ENCODE results near the gene BCAS3.
"Not testable (repeated sequence)": the region's sequence is repeated elsewhere in the genome, so short reads cannot be mapped to it uniquely, and the experiment has no call there.

BCAS3 gene

DNA sequence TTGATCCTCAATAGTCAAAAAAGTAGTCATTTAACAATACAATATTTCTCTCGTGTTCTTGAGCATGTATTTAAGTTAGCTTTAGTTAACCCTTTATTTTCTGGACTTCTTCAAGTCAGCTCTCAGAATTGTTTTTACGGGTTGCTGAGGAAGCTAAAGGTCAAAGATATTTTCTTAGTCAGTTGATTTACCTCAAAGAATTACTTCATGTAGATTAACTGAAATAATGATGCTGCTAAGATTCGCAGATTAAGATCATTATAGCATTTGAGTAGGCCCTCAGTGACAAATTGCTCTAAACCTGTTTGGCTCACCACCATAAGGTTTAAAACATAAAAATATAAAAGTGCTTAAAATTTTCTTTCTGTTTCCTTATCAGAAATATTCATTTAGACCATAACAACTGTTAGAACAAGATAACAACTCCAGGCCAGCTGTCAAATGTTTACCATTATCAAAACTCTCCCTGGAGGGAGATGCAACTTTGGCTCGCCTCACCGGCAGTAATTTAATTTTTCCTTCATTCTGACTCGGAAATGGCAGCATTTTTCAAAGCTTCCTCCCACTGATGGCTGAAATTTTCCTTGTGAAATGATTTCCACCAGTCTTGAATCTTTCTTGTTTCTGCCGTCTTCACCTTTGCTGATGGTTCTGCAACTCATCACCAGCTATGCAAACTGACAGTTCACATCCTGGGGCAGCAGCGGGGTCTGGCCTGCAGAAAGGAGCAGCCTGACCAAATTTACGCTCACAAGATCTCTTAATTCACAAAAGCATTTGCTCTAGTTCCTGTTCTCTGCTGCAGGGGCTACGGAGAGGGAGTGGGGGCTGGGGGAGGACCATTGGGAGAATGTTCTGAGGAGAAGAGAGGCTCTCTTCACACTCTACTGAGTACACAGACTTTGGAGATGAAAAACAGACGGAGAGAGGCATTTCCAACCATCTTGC is 467.2 kb downstream of the BCAS3 start:
- Histone ChIP-seq H3K4me1 (ENCODE audit: control insufficient read depth, insufficient read depth, low read length) (no peaks in the 10 kb centered on the region), H3K9ac (ENCODE audit: low read length in 2 of 2) (no peak overlapping the region), H3K27me3 (ENCODE audit: control insufficient read depth in 1 of 2, insufficient read depth in 2 of 2, low read length in 2 of 2) (no peaks in the 10 kb centered on the region), H3K36me3 (ENCODE audit: control insufficient read depth in 2 of 2, insufficient read depth in 2 of 2, low read length in 2 of 2) (no peaks in the 10 kb centered on the region), H3K4me3 (ENCODE audit: low read length in 2 of 2) (no peak overlapping the region), H3K9me3 (ENCODE audit: control insufficient read depth in 2 of 2, low read length in 2 of 2) (no peaks in the 10 kb centered on the region), H3K27ac (ENCODE audit: low read length) (no peak overlapping the region)

DNA sequence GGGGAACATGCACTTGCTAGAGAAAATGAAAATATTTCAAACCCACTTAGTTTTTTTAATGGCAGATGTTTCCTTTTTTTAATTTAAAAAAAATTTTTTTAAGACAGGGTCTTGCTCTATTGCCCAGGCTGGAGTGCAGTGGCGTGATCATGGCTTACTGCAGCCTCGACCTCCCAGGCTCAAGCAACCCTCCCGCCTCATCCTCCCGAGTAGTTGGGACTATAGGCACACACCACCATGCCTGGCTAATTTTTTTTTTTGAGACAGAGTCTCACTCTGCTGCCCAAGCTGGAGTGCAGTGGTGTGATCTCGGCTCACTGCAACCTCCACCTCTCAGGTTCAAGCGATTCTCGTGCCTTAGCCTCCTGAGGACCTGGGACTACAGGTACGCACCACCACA is 469.2 kb downstream of the BCAS3 start:
- H3K4me3 ChIP-seq (ENCODE audit: low read length in 2 of 2); H3K36me3 ChIP-seq (ENCODE audit: control insufficient read depth in 2 of 2, insufficient read depth in 2 of 2, low read length in 2 of 2); H3K9ac ChIP-seq (ENCODE audit: low read length in 2 of 2); H3K4me1 ChIP-seq (ENCODE audit: control insufficient read depth, insufficient read depth, low read length); H3K27ac ChIP-seq (ENCODE audit: low read length); H3K27me3 ChIP-seq (ENCODE audit: control insufficient read depth in 1 of 2, insufficient read depth in 2 of 2, low read length in 2 of 2); H3K9me3 ChIP-seq (ENCODE audit: control insufficient read depth in 2 of 2, low read length in 2 of 2): not testable (repeated sequence)

DNA sequence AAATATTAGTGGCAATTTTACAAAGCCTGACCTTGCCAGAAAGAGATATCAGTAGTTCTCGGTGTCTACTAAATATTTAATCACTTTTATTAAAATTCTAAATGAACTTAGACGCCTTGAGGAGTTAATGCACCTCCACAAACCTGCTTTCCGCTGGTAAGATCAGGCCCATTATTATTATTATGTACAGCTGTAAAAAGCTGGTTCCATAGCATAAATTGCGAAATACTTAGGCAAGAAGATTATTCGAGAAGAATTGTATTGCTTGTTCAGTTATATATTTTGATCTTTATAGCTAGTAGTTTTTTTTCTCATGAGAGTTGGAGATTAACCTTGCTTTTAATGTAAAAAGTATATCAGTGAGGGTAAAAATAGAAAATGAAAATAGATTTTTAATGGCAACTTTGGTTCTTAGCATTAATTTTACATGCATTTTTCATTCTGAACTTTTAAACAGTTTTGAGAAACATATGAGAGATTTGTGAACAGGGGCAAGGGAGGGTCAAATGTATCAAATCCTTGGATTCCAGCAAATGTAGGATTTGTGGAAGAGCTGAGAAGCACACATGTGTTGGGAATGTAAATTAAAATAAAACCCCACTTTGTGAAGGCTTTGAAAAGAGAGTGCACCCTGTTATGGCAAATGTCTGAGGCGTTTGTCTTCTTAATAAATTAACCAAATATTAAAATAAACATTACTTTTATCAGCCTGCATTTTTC is 471.6 kb downstream of the BCAS3 start:
- Histone ChIP-seq H3K9me3 (ENCODE audit: control insufficient read depth in 2 of 2, low read length in 2 of 2) (no peaks in the 10 kb centered on the region), H3K4me1 (ENCODE audit: control insufficient read depth, insufficient read depth, low read length) (no peaks in the 10 kb centered on the region), H3K27ac (ENCODE audit: low read length) (no peak overlapping the region)

DNA sequence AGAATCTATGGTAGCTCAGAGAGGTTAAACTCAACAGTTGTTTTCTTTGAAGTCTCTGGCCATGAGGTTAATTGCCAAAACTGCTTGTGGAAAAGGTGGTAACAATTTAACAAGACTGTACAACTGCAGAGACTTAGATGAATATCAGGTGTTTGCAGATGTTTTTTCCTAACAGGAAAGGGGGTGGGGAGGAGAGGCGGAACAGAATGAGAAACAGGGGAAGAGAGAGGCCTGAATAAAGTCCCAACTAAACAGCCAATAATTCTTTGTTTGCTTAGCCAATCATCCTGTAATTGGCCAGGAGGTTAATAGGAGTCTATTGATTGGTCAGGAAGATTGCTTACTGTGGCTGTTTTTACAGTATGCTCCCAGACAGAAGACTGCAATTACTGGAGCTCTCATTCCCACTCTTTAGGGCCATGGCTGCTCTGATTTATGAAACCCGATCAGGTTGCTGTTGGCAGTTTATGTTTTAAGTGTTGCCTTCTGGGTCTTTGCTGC is 472.3 kb downstream of the BCAS3 start:
- Histone ChIP-seq H3K9ac (ENCODE audit: low read length in 2 of 2) (no peak overlapping the region), H3K4me1 (ENCODE audit: control insufficient read depth, insufficient read depth, low read length) (no peaks in the 10 kb centered on the region), H3K27me3 (ENCODE audit: control insufficient read depth in 1 of 2, insufficient read depth in 2 of 2, low read length in 2 of 2) (no peaks in the 10 kb centered on the region), H3K27ac (ENCODE audit: low read length) (no peak overlapping the region), H3K4me3 (ENCODE audit: low read length in 2 of 2) (no peak overlapping the region), H3K36me3 (ENCODE audit: control insufficient read depth in 2 of 2, insufficient read depth in 2 of 2, low read length in 2 of 2) (no peaks in the 10 kb centered on the region), H3K9me3 (ENCODE audit: control insufficient read depth in 2 of 2, low read length in 2 of 2) (no peaks in the 10 kb centered on the region)

More for the DNA sequence above, 471.6 kb downstream of the BCAS3 start:
- H3K27me3 ChIP-seq (ENCODE audit: control insufficient read depth in 1 of 2, insufficient read depth in 2 of 2, low read length in 2 of 2) = no peaks in the 10 kb centered on the region
- no peak overlapping the region for H3K9ac ChIP-seq (ENCODE audit: low read length in 2 of 2)
- H3K4me3 ChIP-seq (ENCODE audit: low read length in 2 of 2) = no peak overlapping the region
- H3K36me3 ChIP-seq (ENCODE audit: control insufficient read depth in 2 of 2, insufficient read depth in 2 of 2, low read length in 2 of 2) = no peaks in the 10 kb centered on the region

DNA sequence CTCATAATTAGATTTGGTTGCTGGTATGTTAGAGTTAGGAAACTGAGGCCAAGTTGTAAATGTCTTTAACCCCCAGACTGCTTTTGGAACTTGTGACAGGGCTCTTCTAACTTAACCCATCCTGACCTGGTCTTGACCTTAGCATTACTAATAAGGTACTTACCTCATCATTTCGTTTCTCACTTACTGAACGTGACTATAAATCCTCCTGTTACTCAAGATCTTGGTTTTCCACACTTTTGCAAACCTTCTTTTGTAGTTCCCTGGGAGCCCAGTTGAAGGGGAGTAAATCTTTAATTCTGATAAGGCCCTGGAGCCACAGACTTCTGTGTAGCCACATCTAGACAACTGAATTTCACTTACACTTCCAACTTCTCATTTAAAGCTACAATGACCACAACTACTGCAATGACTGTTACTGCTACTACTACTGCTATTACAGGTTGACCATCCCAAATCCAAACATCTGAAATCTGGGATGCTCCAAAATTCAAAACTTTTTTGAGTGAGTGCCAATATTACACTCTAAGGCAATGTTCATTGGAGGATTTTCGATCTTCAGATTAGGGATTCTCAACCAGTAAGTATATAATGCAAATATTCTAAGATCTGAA is 473.1 kb downstream of the BCAS3 start:
- no peak overlapping the region for H3K9ac ChIP-seq (ENCODE audit: low read length in 2 of 2)
- no peaks in the 10 kb centered on the region for H3K36me3 ChIP-seq (ENCODE audit: control insufficient read depth in 2 of 2, insufficient read depth in 2 of 2, low read length in 2 of 2)
- H3K27ac ChIP-seq (ENCODE audit: low read length) = no peak overlapping the region
- H3K4me3 ChIP-seq (ENCODE audit: low read length in 2 of 2) = no peak overlapping the region
- no peaks in the 10 kb centered on the region for H3K9me3 ChIP-seq (ENCODE audit: control insufficient read depth in 2 of 2, low read length in 2 of 2)
- no peaks in the 10 kb centered on the region for H3K27me3 ChIP-seq (ENCODE audit: control insufficient read depth in 1 of 2, insufficient read depth in 2 of 2, low read length in 2 of 2)
- no peaks in the 10 kb centered on the region for H3K4me1 ChIP-seq (ENCODE audit: control insufficient read depth, insufficient read depth, low read length)

DNA sequence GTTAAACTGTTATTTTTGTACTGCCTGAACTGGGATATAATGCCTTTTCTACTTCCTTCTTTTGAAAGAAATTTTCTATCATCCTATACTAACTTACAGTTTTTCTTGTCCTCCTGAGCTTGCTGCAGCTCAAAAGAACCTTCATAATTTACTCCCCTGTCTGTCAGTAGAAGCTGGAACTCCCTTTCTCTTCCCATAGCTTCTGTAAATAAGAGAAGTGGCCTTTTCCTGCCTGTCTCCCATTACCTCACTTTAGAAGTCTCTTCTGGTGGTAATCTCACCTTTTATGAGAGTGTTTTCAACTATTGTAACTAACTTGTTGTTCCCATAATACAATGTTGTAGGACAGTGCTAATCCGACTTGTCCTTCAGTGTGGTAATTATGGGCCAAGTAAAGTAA is 475.2 kb downstream of the BCAS3 start:
- no peaks in the 10 kb centered on the region for H3K9me3 ChIP-seq (ENCODE audit: control insufficient read depth in 2 of 2, low read length in 2 of 2)
- no peak overlapping the region for H3K4me3 ChIP-seq (ENCODE audit: low read length in 2 of 2)
- H3K36me3 ChIP-seq (ENCODE audit: control insufficient read depth in 2 of 2, insufficient read depth in 2 of 2, low read length in 2 of 2) = no peaks in the 10 kb centered on the region
- no peak overlapping the region for H3K27ac ChIP-seq (ENCODE audit: low read length)
- no peak overlapping the region for H3K9ac ChIP-seq (ENCODE audit: low read length in 2 of 2)
- H3K27me3 ChIP-seq (ENCODE audit: control insufficient read depth in 1 of 2, insufficient read depth in 2 of 2, low read length in 2 of 2) = no peaks in the 10 kb centered on the region
- no peaks in the 10 kb centered on the region for H3K4me1 ChIP-seq (ENCODE audit: control insufficient read depth, insufficient read depth, low read length)

DNA sequence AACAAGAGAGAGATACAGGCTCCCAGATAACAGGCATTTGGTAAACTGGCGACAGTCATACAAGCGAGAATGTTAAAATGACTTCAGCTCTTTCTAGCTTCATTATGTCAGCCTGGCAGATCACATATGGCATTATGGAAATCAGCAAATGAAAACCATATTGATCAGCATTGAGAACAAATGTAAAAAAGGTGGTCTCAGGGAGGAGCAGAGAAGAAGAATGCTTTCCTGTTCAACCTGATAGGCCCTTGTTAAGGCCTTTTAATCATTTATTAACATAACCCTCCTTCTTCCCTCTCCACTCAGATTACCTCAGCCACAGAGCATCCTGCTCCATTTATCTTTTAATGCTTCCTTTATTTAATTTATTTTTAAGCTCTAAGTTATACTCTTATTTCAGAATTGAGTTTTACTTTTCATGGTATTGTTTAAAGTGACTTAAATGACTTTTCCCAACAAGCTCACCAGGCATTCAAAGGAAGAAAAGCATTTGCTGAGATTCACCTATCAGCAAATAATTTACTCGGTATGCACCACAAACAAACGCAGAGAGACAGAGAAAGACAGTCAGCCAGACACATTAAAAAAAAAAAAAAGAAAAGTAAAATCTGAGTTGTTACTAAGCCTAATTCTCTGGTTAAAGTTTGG is 478.1 kb downstream of the BCAS3 start:
- no peaks in the 10 kb centered on the region for H3K27me3 ChIP-seq (ENCODE audit: control insufficient read depth in 1 of 2, insufficient read depth in 2 of 2, low read length in 2 of 2)
- H3K36me3 ChIP-seq (ENCODE audit: control insufficient read depth in 2 of 2, insufficient read depth in 2 of 2, low read length in 2 of 2) = no peaks in the 10 kb centered on the region
- H3K4me3 ChIP-seq (ENCODE audit: low read length in 2 of 2) = no peak overlapping the region
- H3K27ac ChIP-seq (ENCODE audit: low read length) = no peak overlapping the region
- no peaks in the 10 kb centered on the region for H3K9me3 ChIP-seq (ENCODE audit: control insufficient read depth in 2 of 2, low read length in 2 of 2)
- H3K4me1 ChIP-seq (ENCODE audit: control insufficient read depth, insufficient read depth, low read length) = no peaks in the 10 kb centered on the region
- no peak overlapping the region for H3K9ac ChIP-seq (ENCODE audit: low read length in 2 of 2)

DNA sequence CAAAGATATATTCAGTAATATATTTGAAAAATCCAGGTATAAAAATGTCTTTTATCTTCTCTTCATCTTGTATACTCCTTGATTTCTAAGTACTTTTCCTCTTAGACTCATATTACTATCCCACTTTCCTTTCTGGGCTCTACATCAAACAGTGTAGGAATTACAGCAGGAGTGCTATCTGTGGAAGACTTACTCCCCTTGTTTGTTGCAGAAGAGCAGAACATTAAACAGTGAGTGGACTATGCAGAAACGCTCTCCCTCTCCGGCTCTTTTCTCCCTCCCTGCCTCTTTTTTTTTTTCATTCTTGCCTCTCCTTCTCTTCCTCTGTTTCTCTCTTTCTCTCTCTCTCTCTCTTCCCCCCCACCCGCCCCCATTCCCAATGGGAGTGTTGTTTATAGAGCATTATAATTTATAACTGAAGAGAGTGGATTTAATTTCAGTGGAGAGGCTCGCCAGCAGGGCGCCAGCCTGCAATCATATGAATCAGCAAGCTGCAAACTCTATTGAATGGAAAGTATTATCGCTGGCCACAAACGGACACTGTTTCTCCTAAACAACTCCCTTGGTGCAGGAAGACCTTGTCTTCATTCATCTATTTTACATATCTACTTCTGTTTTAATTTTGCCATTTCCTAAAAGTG is 479.7 kb downstream of the BCAS3 start:
- Histone ChIP-seq H3K4me3 (ENCODE audit: low read length in 2 of 2) (no peak overlapping the region), H3K4me1 (ENCODE audit: control insufficient read depth, insufficient read depth, low read length) (no peaks in the 10 kb centered on the region), H3K27ac (ENCODE audit: low read length) (no peak overlapping the region), H3K27me3 (ENCODE audit: control insufficient read depth in 1 of 2, insufficient read depth in 2 of 2, low read length in 2 of 2) (no peaks in the 10 kb centered on the region), H3K9ac (ENCODE audit: low read length in 2 of 2) (no peak overlapping the region), H3K9me3 (ENCODE audit: control insufficient read depth in 2 of 2, low read length in 2 of 2) (no peaks in the 10 kb centered on the region), H3K36me3 (ENCODE audit: control insufficient read depth in 2 of 2, insufficient read depth in 2 of 2, low read length in 2 of 2) (no peaks in the 10 kb centered on the region)

DNA sequence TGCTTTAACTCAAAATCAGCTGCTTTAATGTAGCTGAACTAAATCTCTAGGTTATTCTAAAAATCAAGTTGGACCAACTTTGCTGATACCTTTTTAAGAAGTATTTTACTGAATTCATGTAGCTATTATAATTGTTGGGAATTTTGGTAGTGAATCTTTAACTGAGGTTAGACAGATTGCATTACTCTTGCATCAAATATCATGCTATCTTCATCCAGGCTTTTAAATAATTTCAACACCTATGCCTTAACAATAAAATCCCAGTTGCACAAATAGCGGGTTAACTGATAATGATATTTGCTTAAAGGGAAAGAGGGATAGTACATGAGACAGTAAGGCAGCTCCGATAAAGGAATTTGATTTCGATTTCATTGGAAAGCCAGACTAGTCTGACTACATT is 480.7 kb downstream of the BCAS3 start:
- no peaks in the 10 kb centered on the region for H3K4me1 ChIP-seq (ENCODE audit: control insufficient read depth, insufficient read depth, low read length)
- no peak overlapping the region for H3K9ac ChIP-seq (ENCODE audit: low read length in 2 of 2)
- H3K4me3 ChIP-seq (ENCODE audit: low read length in 2 of 2) = no peak overlapping the region
- H3K27ac ChIP-seq (ENCODE audit: low read length) = no peak overlapping the region
- H3K9me3 ChIP-seq (ENCODE audit: control insufficient read depth in 2 of 2, low read length in 2 of 2) = no peaks in the 10 kb centered on the region
- no peaks in the 10 kb centered on the region for H3K27me3 ChIP-seq (ENCODE audit: control insufficient read depth in 1 of 2, insufficient read depth in 2 of 2, low read length in 2 of 2)
- H3K36me3 ChIP-seq (ENCODE audit: control insufficient read depth in 2 of 2, insufficient read depth in 2 of 2, low read length in 2 of 2) = no peaks in the 10 kb centered on the region

DNA sequence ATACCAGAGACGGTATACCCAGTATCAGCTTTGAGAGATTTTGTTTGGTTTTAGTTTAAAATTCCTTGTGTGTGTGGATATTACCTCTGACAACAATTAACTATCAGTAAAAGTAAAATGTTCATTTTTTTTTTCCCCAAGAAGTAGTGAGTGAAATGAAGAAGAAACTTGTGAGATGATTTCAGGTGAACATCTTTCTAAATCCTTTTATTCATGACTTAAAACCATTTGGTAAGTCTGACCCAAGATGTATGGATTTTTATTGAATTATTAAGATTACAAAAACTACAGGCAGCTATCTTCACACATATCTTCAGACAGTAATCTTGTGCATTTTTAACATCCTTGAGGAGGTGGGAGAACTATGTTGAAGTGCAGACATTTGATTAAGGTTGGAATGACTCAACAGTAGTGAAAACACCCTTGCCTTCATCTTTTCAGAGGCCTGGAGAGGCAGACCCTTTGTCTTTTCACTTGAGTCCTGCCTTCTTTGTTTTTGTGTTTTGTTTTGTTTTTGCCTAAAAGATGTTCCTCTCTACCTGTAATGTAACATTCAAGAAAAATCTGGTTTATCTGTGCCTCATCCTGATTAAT is 481.7 kb downstream of the BCAS3 start:
- Histone ChIP-seq H3K36me3 (ENCODE audit: control insufficient read depth in 2 of 2, insufficient read depth in 2 of 2, low read length in 2 of 2) (no peaks in the 10 kb centered on the region), H3K9me3 (ENCODE audit: control insufficient read depth in 2 of 2, low read length in 2 of 2) (peaks cover 0 to 2% of the 10 kb centered on the region in 2 donors), H3K4me1 (ENCODE audit: control insufficient read depth, insufficient read depth, low read length) (no peaks in the 10 kb centered on the region), H3K27me3 (ENCODE audit: control insufficient read depth in 1 of 2, insufficient read depth in 2 of 2, low read length in 2 of 2) (no peaks in the 10 kb centered on the region), H3K27ac (ENCODE audit: low read length) (no peak overlapping the region), H3K9ac (ENCODE audit: low read length in 2 of 2) (no peak overlapping the region), H3K4me3 (ENCODE audit: low read length in 2 of 2) (no peak overlapping the region)
